ENCODE results near the gene C7orf25. TPM values are rescaled to one million over a fixed set of nuclear protein-coding genes. Genes with fewer than 3 reads are reported as not detected.

The C7orf25 gene
- polyA plus RNA-seq, 1 donor: 1.9 TPM

DNA sequence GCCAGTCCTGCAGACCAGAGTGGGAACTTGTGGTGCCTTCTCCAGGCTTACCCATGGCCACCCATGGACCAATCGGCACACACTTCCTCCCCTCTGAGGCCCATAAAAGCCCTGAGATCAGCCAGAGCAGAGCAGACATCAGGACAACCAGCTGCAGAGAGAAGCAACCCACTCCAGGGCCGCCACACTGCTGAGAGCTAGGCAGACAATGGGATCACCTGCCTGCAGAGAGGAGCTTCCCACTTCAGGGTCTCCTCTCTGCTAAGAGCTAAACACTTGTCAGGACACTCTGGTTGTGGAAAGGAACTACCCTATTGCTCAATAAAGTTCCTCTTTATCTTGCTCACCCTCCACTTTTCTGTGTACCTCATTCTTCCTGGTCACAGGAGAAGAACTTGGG, 34.0 kb downstream of the C7orf25 start:
- no peak for DNase-seq (ENCODE audit: low read depth)

GRCh38 chr7:42876182-42877068, 35.4 kb downstream of the C7orf25 start:
- peak; percentile 24 for DNase-seq (ENCODE audit: low read depth)

GRCh38 chr7:42869131-42870020, 42.5 kb downstream of the C7orf25 start:
- no peak for DNase-seq (ENCODE audit: low read depth)

- DNase-seq (ENCODE audit: low read depth): no peak
These were observed 43.4 kb downstream of the C7orf25 start for GRCh38 chr7:42868480-42868879.

Other genes with a start within 250 kb of the C7orf25 start
- 117 TPM for gene PSMA2, start 20.1 kb upstream of the C7orf25 start, polyA plus RNA-seq (ENCODE audit: insufficient read length)
- gene MRPL32, start 20.3 kb upstream of the C7orf25 start, polyA plus RNA-seq (ENCODE audit: insufficient read length): 43.9 TPM
- gene HECW1, start 200.6 kb upstream of the C7orf25 start, polyA plus RNA-seq (ENCODE audit: insufficient read length): 0.23 TPM